T-helper 1 cell treated with Interleukin-12 subunit alpha and Interleukin-12 subunit beta and Interleukin-4 antibody, amounts not matched to agents 30 μg/mL and 1 μg/mL, for 36 hours (primary cell): Measurements from ENCODE around the gene PLA2G6.
A peak's percentile ranks its signal among the peaks of the same experiment; 100 is the strongest.

Source experiments
- H3K27ac Mint-ChIP-seq: one replicate; pipeline ENCODE4 v1.8.0; 2021; ENCODE audit warnings: mild to moderate bottlenecking, mixed read lengths
- H3K27me3 Mint-ChIP-seq: one replicate; pipeline ENCODE4 v1.8.0; 2021; ENCODE audit warnings: low read depth, mixed read lengths
- H3K36me3 Mint-ChIP-seq: one replicate; pipeline ENCODE4 v1.8.0; 2021; ENCODE audit warnings: low read depth, mixed read lengths
- H3K4me1 Mint-ChIP-seq: one replicate; pipeline ENCODE4 v1.8.0; 2021; ENCODE audit warnings: low read depth, mixed read lengths
- H3K4me3 Mint-ChIP-seq: one replicate; pipeline ENCODE4 v1.8.0; 2021; ENCODE audit warnings: mild to moderate bottlenecking, moderate library complexity, mixed read lengths
- H3K9me3 Mint-ChIP-seq: one replicate; pipeline ENCODE4 v1.8.0; 2021; ENCODE audit warnings: mixed read lengths

The PLA2G6 gene

DNA sequence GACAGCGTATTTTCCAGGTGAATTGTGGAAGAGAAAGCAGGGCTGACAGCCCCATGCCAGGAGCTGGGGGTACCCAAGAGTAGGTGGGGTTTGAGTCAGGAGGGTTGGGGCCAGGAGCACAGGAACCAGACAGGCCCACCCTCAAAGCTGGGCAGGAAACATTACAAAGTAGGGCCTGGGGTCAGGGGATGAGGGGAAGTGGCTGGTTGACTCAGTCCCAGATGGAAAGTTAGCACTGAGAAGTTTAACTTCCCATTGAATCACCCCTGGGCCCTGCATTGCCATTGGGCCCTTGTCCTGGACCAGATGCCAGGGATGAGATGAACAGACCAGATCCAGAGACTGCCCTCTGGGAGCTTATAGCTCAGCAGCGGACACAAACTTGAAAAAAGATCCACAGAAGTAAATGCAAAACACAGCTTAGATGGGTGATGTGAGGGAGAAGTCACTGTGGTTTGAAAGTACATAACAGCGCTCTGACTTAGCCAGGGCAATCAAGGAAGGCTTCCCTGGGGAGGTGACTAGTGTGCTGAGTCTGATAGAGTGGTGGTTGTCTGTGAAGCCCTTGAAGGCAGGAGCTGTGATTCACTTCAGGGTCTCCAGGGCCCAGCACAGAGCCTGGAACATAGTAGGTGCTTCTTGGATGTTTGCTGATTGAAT lies 22.4 kb upstream of the PLA2G6 start:
- no peaks in the 10 kb centered on the region for H3K27me3 Mint-ChIP-seq
- peak overlapping the region; percentile 36 for H3K4me3 Mint-ChIP-seq
- peak overlapping the region; percentile 49 for H3K27ac Mint-ChIP-seq
- no peaks in the 10 kb centered on the region for H3K9me3 Mint-ChIP-seq
- peaks cover 31% of the 10 kb centered on the region for H3K4me1 Mint-ChIP-seq
- no peaks in the 10 kb centered on the region for H3K36me3 Mint-ChIP-seq

DNA sequence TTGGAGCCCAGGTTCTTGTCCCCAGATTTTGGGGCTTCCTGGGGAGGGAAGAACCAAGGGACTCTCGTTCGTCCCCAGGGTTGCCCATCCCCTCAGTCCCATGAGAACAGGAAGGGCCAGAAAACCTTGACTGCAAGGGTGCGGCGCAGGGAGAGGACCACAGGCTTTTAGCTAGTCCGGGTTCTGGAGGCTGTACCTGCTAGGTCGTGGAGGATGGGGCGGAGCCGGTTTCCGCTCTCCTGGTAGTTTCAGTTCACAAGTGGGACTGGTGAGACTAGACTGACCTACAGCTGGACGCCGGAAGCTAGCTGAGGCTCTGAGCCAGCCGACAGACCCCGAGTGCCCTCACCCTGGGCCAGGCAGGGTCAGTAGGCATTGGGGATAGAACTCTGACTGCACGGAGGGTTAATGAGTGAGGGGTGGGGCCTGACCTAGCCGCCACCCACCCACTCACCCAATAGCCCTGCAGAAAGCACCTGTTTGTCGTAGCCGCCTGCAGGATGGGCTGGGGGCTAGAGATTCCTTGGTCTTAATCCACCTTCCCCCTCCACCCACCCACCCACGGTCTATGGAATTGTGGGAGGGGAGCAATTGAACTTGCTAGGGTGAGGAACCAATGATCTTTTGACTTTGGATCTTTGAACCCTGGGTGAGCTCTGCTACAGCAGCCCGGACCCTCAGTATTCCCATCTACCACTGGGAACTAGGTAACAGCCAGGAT lies 21.6 kb upstream of the PLA2G6 start:
- peak overlapping the region; percentile 79 for H3K27ac Mint-ChIP-seq
- H3K9me3 Mint-ChIP-seq: no peaks in the 10 kb centered on the region
- H3K4me3 Mint-ChIP-seq: peak overlapping the region; percentile 85
- H3K36me3 Mint-ChIP-seq: no peaks in the 10 kb centered on the region
- peaks cover 28% of the 10 kb centered on the region for H3K4me1 Mint-ChIP-seq
- peaks cover 3% of the 10 kb centered on the region for H3K27me3 Mint-ChIP-seq

DNA sequence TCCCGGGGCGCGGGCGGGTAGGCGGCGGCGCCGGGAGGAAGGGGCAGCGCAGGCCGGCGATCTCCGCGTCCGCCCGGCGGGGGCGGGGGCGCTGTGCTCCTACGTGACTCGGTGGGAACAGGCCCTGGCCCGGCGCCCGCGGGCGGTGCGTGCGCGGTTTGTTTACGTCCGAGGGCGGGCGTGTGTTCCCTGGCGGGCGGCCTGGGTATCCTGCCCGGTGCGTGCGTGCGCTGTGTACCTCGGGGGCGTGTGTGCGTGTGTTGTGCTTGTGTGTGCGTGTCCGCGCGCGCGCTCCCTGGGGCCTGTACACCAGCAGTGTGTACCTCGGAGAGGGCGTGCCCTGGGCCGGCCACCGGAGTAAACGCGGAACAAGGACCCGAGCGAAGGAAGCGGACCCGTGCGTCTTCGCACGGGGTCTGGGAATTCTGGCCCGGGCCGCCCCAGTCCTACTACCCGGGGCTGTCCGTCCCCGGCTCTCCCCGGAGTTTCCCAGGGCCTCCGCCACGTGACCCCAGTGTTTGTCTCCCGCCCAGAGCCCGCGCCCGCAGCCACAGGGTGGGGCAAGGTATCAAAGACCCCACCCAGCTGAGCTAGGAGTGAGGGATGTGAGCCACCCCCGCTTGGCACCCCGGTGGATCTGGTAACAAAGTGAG lies 20.9 kb upstream of the PLA2G6 start:
- Mint-ChIP-seq H3K27me3 (peaks cover 3% of the 10 kb centered on the region), H3K4me1 (peaks cover 28% of the 10 kb centered on the region), H3K4me3 (peak overlapping the region; percentile 85), H3K27ac (peak overlapping the region; percentile 79), H3K9me3 (no peaks in the 10 kb centered on the region), H3K36me3 (no peaks in the 10 kb centered on the region)

DNA sequence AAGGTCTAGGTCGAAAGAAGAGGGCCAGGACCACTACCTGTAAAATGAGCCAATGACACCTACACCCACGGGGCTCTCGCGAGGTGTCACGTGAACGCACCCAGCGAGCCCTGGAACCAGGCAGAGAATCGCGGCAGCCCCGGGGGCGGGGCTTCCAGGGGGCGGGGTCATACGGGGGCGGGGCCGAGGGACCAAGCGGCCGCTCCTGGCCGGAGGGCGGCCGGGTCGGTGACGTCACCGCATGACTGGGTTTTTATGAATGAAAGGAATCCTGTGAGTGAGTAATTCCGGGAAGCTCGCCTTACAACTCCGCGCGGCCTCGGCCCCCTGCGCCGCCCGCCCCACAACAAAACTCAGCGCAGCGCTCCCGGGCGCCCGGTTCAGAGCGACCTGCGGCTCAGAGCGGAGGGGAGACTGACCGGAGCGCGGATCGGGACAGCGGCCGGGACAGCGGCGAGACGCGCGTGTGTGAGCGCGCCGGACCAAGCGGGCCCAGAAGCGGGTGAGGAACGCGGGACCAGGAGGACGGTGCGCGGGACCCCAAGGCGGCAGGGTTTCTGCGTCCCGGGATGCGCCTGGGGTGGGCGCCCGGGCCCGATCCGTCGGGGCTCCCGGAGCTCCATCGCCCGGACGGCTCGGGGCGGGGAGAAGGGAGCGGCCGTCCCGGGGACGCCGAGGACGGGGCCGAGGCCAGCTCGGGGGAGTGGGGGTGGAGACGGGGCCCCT lies 20.2 kb upstream of the PLA2G6 start, which contains the start of gene MAFF:
Gene MAFF (plus strand): TSS at position 284 of the 726 bp plus-strand sequence. CDS start 11,860 bp downstream, outside the sequence.
- Mint-ChIP-seq H3K36me3 (no peaks in the 10 kb centered on the region), H3K4me3 (peak within 1 kb of the TSS; percentile 89), H3K27ac (peak within 1 kb of the TSS; percentile 97), H3K27me3 (peaks cover 3% of the 10 kb centered on the region), H3K4me1 (peaks cover 28% of the 10 kb centered on the region), H3K9me3 (no peaks in the 10 kb centered on the region)

DNA sequence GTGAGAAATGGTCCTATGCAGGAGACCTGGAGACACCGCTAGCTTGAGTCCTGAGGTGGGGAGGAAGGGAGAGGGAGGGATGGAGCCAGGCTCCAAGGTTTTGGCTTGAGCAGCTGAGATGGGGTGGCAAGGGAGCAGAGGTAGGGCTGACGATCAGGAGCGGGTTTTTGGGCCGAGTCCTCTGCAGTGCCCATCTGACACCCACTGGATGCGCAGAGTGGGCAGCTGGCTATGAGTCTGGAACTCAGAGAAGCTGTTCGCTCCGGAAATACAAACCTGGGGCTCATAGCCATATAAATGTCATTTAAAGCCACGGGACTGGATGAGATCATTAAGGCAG lies 19.7 kb upstream of the PLA2G6 start:
- peak overlapping the region; percentile 89 for H3K4me3 Mint-ChIP-seq
- no peaks in the 10 kb centered on the region for H3K36me3 Mint-ChIP-seq
- H3K27me3 Mint-ChIP-seq: peaks cover 3% of the 10 kb centered on the region
- H3K4me1 Mint-ChIP-seq: peaks cover 28% of the 10 kb centered on the region
- peak overlapping the region; percentile 97 for H3K27ac Mint-ChIP-seq
- no peaks in the 10 kb centered on the region for H3K9me3 Mint-ChIP-seq

DNA sequence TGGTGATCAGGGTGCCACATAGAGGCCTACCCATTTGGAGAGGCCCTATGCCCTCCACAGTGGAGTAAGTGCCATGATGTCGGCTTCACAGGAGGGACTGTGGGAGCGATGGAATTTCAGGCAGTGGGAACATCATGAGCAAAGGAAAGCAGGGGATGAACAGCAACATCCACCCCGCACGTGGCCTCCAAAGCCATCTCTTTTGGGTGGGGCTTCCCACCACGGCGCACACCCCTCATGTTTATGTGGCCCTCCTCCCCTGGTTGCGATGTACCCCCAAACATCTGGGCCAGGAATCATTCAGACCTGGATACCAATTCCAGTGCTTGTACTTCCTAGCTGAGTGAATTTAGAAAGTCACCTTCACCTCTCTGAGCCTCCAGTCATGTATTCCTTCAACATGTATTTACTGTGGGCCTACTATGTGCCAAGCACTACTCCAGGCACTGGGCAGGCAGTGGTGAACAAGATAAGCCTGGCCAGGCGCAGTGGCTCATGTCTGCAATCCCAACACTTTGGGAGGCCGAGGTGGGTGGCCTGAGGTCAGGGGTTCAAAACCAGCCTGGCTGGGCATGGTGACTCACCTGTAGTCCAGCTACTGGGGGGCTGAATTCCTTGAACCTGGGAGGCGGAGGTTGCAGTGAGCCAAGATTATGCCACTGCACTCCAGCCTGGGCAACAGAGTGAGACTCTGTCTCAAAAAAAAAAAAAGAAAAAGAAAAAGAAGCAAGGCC lies 18.4 kb upstream of the PLA2G6 start:
- Mint-ChIP-seq H3K4me1 (peaks cover 28% of the 10 kb centered on the region), H3K4me3 (no peak overlapping the region), H3K27ac (no peak overlapping the region), H3K9me3 (no peaks in the 10 kb centered on the region), H3K27me3 (peaks cover 3% of the 10 kb centered on the region), H3K36me3 (no peaks in the 10 kb centered on the region)

DNA sequence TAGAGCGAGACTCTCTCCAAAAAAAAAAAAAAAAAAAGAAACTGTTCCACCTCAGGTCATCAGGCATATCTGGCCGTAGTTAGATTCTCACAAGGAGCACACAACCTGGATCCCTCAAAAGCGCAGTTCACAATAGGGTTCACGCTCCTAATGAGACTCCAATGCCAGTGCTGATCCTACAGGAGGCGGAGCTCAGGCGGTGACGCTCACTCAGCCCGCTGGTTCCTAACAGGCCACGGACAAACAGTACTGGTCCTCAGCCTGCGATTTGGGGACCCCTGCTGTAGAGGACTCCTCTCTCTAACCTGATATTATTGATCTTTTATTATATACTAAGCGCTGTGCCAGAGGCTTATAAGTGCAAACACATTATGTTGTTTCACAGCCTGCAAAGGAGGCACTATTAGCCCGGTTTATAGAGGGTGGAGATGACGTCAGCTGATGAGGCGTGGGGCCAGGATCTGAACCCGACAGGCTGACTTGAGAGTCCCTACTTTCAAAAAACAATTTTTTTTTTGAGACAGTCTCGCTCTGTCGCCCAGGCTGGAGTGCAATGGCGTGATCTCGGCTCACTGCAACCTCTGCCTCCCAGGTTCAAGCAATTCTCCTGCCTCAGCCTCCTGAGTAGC lies 15.3 kb upstream of the PLA2G6 start:
- H3K36me3 Mint-ChIP-seq: no peaks in the 10 kb centered on the region
- H3K4me1 Mint-ChIP-seq: peaks cover 16% of the 10 kb centered on the region
- H3K27ac Mint-ChIP-seq: no peak overlapping the region
- H3K9me3 Mint-ChIP-seq: no peaks in the 10 kb centered on the region
- peaks cover 19% of the 10 kb centered on the region for H3K27me3 Mint-ChIP-seq
- no peak overlapping the region for H3K4me3 Mint-ChIP-seq

DNA sequence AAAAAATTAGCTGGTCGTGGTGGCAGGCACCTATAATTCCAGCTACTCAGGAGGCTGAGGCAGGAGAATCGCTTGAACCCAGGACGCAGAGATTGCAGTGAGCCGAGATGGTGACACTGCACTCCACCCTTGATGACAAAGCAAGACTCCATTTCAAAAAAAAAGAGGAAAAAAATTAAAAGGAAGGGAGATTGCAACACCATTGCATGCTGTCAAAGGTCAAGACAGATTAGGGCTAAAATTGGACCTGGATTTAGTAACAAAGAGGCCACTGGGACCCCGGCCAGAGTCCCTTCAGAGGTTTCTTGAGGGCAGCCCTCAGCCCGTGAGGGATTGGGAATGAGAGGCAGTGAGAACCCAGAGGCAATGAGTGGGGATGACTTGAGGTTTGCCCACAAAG lies 11.9 kb upstream of the PLA2G6 start:
- Mint-ChIP-seq H3K4me1 (peaks cover 5% of the 10 kb centered on the region), H3K9me3 (no peaks in the 10 kb centered on the region), H3K4me3 (no peak overlapping the region), H3K27ac (no peak overlapping the region), H3K27me3 (peaks cover 19% of the 10 kb centered on the region), H3K36me3 (no peaks in the 10 kb centered on the region)

DNA sequence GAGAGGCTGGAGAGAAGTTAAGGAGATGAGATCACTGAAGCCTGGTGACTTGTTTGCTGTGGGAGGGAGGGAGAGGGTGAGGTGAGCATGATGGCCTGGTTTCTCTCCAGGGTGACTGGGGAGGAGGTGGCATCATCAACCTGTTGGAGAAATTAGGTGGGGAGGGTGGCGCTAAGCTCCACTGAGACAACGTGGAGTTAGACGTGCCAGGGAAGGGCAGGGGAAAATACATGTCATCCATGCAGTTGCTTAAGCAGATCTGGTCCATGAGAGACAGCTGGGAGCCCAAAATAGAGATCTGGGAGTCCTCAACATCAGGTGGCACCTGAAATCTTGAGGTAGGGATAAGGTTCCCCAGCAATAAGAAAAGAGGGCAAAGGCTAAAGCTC lies 10.8 kb upstream of the PLA2G6 start:
- H3K27ac Mint-ChIP-seq: no peak overlapping the region
- no peaks in the 10 kb centered on the region for H3K9me3 Mint-ChIP-seq
- peaks cover 5% of the 10 kb centered on the region for H3K4me1 Mint-ChIP-seq
- H3K36me3 Mint-ChIP-seq: no peaks in the 10 kb centered on the region
- H3K4me3 Mint-ChIP-seq: no peak overlapping the region
- H3K27me3 Mint-ChIP-seq: peaks cover 18% of the 10 kb centered on the region

DNA sequence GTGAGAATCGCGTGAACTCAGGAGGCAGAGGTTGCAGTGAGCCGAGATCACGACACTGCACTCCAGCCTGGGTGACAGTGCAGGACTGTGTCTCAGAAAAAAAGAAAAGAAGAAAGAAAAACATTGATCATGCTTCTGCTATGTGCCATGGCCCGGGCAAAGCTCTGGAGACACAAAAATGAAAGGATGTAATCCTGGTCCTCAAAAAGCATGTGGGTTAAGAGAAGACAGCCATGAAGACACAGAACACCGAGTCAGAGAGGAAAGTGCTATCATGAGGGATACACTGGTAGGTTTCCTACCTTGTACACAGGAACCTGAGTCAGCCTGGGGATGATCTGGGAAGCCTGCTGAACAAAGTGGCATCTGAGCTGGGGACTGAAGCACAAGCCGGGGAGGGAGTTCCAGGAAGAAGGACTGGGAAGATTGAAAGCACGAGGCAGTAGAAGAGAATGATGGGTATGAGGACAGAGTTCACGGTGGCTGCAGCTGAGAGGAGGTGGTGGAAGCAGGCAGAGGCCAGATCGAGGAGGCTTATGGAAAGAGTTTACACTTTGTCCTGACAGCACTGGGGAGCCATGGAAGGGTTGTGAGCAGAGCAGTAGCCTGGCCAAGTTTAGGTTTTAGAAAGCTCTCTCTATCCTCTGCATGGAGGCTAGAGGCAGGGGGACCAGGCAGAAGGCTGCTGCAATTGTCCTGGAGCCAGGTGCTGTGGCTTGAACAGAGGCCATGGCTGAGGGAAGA lies 10.3 kb upstream of the PLA2G6 start:
- peaks cover 5% of the 10 kb centered on the region for H3K4me1 Mint-ChIP-seq
- no peaks in the 10 kb centered on the region for H3K9me3 Mint-ChIP-seq
- H3K27ac Mint-ChIP-seq: no peak overlapping the region

DNA sequence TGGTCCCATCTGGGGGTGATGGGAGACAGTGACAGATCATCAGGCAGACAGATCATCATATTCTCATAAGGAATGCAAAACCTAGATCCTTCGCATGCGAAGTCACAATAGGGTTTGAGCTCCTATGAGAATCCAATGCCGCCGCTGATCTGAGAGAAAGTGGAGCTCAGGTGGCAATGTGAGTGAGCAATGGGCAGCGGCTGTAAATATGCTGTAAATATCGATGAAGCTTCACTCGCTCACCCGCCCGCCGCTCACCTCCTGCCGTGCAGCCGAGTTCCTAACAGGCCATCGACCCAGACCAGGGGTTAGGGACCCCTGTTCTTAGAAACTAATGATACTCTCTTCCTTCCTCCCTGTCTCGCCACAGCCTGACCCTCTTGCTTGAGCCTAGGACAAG lies 9.4 kb upstream of the PLA2G6 start:
- Mint-ChIP-seq H3K27ac (no peak overlapping the region), H3K4me1 (peaks cover 5% of the 10 kb centered on the region), H3K9me3 (no peaks in the 10 kb centered on the region), H3K36me3 (no peaks in the 10 kb centered on the region), H3K27me3 (peaks cover 26% of the 10 kb centered on the region), H3K4me3 (no peak overlapping the region)

More for the DNA sequence above, 10.3 kb upstream of the PLA2G6 start:
- H3K27me3 Mint-ChIP-seq: peaks cover 19% of the 10 kb centered on the region
- no peak overlapping the region for H3K4me3 Mint-ChIP-seq
- no peaks in the 10 kb centered on the region for H3K36me3 Mint-ChIP-seq

DNA sequence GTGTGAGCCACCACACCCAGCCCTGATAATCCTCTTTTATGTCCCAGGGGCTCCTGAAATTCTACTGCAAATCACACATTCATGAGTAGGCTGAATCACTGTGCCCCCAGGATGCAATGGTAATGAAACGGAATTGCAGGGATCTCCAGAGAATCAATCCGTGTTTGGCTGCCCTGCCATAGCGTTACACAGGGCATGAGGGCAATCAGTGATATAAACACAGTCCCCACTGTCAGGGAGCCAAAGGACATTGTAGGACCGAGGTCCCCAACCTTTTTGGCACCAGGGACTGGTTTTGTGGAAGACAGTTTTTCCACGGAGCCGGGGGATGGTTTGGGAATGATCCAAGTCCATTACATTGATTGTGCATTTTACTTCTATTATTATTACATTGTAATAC lies 9.0 kb upstream of the PLA2G6 start:
- Mint-ChIP-seq H3K36me3 (no peaks in the 10 kb centered on the region), H3K4me3 (no peak overlapping the region), H3K4me1 (peaks cover 5% of the 10 kb centered on the region), H3K9me3 (no peaks in the 10 kb centered on the region), H3K27ac (no peak overlapping the region), H3K27me3 (peaks cover 26% of the 10 kb centered on the region)

DNA sequence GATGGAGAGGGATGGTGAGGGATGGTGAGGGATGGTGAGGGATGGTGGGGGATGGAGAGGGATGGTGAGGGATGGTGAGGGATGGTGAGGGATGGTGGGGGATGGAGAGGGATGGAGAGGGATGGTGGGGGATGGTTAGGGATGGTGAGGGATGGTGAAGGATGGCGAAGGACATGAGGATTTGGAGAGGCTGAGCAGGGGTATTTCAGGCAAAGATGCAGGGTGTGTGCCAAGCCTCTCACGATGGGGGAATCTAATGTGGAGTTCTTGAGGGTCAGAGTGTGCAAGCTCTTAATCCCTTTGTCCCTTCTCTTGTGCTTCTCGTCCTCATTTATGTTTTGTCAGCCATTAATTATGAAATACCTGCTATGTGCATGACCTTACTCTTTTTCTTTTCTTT lies 7.5 kb upstream of the PLA2G6 start:
- no peak overlapping the region for H3K4me3 Mint-ChIP-seq
- no peaks in the 10 kb centered on the region for H3K9me3 Mint-ChIP-seq
- no peak overlapping the region for H3K27ac Mint-ChIP-seq
- H3K36me3 Mint-ChIP-seq: no peaks in the 10 kb centered on the region
- peaks cover 27% of the 10 kb centered on the region for H3K27me3 Mint-ChIP-seq
- peaks cover 2% of the 10 kb centered on the region for H3K4me1 Mint-ChIP-seq
